Heart left ventricle (tissue), 13 donors: ENCODE measurements around the gene MYO7A.

ENCODE experiments used
- POLR2A ChIP-seq, 2 donors: fragments of 450-650 bp; IDR thresholded peaks; one replicate each; pipeline ENCODE4 v1.6.1; 2017; ENCODE audit warnings: antibody characterized with exemption in 2 of 2, mild to moderate bottlenecking in 2 of 2, moderate library complexity in 2 of 2
- TF ChIP-seq, protein P1 (sequence below), 12 donors: fragments of 200-600 bp; sonication (generic) in 4 of 12; IDR thresholded peaks; one replicate each; pipeline versions ENCODE4 v1.5.0 to v1.8.0; 2018 to 2022; ENCODE audit warnings: antibody characterized with exemption in 12 of 12, mild to moderate bottlenecking in 5 of 12
- donor health status: ischemic (EF 13 %, LVEDD 7.1; RV severe dilation, severe dysfunction).
- donor health status: DM: no; HTN: yes; CAD: no.
- donor health status: DM: no; HTN: no; CAD: no.
- donor health status: ischemic (EF 25% LVEDD 6.9; RV normal size, moderate dysfunction).
- donor health status: ischemic (EF 25% LVEDD 5.7; RV mildly dilated, moderate dysfunction).
- donor health status: ischemic (EF 35%, LVEDD 5.7; RV mildly dilated, moderate dysfunction).
- donor health status: nonischemic (EF 11% LVEDD 7.7; RV severe dilation, severe dysfunction).
- donor health status: DM: yes; HTN: yes; CAD: no.
- donor health status: PGD.
- donor health status: ischemic (EF 29% LVEDD 5.4; RV normal size, mild dysfunction).
- donor health status: nonischemic (EF 23%, LVEDD 6.1; RV moderate dilation, normal function).

DNA sequence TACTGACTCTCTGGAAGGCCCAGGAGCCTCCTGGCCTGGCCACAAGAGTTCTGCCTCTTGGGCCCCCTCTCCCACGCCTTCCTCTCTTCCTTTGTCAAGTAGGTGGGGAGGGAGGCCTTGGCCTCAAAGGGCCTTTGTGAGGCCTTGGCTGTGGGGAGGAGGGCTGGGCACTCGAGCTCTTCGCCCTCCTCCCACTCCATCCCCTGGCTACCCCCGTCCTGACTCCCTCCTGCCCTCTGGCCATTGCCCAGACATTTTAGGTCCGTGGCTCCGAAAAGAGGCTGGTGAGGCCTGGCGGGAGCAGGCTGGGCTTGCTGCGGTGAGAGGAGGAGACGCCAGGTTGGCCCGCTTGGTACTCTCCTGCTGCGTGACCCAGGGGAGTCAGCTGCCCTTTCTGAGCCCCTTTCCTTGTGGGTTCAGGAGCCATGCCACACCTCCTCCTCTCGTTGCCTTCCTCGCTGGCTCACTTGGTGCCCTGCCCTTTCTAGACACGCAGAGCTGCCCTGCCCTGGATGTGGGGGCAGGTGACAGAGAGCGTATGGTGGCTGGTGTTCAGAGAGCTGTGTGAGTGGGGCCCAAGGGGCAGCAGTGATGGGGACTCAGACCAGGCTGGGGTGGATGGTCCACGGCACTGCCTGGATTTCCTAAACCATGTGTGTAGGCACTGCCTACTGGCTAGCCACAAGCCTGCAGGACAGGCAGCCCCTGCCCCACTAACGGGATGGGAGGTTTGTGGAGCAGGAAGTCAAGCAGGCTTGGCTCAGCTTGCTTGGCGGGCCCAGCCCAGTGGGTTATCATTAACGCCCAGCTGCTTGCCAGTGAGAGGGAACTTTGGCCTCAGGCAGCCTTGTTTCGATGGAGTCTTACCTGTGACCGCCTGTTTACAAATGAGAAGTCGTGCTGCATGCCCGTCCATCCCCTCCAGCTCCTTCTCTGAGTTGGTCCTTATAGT is 41.2 kb upstream of the MYO7A start:
- TF ChIP-seq, protein P1, sequence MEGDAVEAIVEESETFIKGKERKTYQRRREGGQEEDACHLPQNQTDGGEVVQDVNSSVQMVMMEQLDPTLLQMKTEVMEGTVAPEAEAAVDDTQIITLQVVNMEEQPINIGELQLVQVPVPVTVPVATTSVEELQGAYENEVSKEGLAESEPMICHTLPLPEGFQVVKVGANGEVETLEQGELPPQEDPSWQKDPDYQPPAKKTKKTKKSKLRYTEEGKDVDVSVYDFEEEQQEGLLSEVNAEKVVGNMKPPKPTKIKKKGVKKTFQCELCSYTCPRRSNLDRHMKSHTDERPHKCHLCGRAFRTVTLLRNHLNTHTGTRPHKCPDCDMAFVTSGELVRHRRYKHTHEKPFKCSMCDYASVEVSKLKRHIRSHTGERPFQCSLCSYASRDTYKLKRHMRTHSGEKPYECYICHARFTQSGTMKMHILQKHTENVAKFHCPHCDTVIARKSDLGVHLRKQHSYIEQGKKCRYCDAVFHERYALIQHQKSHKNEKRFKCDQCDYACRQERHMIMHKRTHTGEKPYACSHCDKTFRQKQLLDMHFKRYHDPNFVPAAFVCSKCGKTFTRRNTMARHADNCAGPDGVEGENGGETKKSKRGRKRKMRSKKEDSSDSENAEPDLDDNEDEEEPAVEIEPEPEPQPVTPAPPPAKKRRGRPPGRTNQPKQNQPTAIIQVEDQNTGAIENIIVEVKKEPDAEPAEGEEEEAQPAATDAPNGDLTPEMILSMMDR (IDR thresholded peaks at IDR 0.05), result no peak
- TF ChIP-seq POLR2A (IDR thresholded peaks at IDR 0.05), result no peak
